Stomach (tissue), 9 donors: ENCODE data around the gene UBE2D1. TPM values are rescaled to one million over a fixed set of nuclear protein-coding genes. Genes with fewer than 3 reads are reported as not detected.

Experiments used
- DNase-seq, 2 donors: peaks; one replicate each; pipeline versions ENCODE4 v3.0.0 to v3.0.0-alpha.2; 2013 to 2019
- H3K27ac ChIP-seq, 5 donors: fragments of 200-600 bp in 4 of 5; sonication (generic) in 4 of 5; one replicate each; pipeline ENCODE4 v1.5.1; 2013 to 2019; ENCODE audit warnings: mild to moderate bottlenecking in 1 of 5, moderate library complexity in 1 of 5
- H3K27me3 ChIP-seq, 3 donors: fragments of 200-600 bp; sonication (generic); one replicate each; pipeline ENCODE4 v1.5.1; 2017 to 2019; ENCODE audit warnings: mixed run types in 1 of 3
- H3K36me3 ChIP-seq, 4 donors: fragments of 200-600 bp; sonication (generic); 1 replicate in 3 of 4; 2 replicates in 1 of 4; pipeline ENCODE4 v1.5.1; 2016 to 2019
- H3K4me1 ChIP-seq, 4 donors: fragments of 200-600 bp; sonication (generic); one replicate each; pipeline ENCODE4 v1.5.1; 2016 to 2019
- H3K4me3 ChIP-seq, 4 donors: fragments of 200-600 bp; sonication (generic) in 3 of 4; one replicate each; pipeline ENCODE4 v1.5.1; 2016 to 2019; ENCODE audit warnings: mild to moderate bottlenecking in 1 of 4
- H3K9me3 ChIP-seq, 4 donors: fragments of 200-600 bp; sonication (generic); one replicate each; pipeline ENCODE4 v1.5.1; 2016 to 2019
- CTCF ChIP-seq, 7 experiments: fragments of 450-650 bp in 4 of 7; fragments of 200-600 bp in 3 of 7; sonication (generic) in 3 of 7; IDR thresholded peaks; one replicate each; pipeline ENCODE4 v1.5.1; 2016 to 2019; ENCODE audit warnings: antibody characterized with exemption in 7 of 7, control low read depth in 2 of 7, mild to moderate bottlenecking in 1 of 7
- EP300 ChIP-seq: sonication (generic); formaldehyde crosslinking; IDR thresholded peaks from one replicate; pipeline ENCODE4 v1.6.1; 2017; ENCODE audit warnings: antibody characterized with exemption
- POLR2A ChIP-seq, 4 donors: fragments of 450-650 bp; IDR thresholded peaks; one replicate each; pipeline ENCODE4 v1.6.1; 2016; ENCODE audit warnings: antibody characterized with exemption in 4 of 4, control low read depth in 2 of 4, mild to moderate bottlenecking in 1 of 4, moderate library complexity in 1 of 4
- POLR2AphosphoS5 ChIP-seq, 3 donors: sonication (generic); formaldehyde crosslinking; IDR thresholded peaks; one replicate each; pipeline ENCODE4 v1.6.1; 2016; ENCODE audit warnings: antibody characterized with exemption in 3 of 3
- WGBS, 5 donors: extraction: QIAGEN DNeasy Blood & Tissue Kit in 3 of 5; methylation state at CpG; one replicate each; pipeline versions ENCODE4 v1.1.5 to v1.1.7; 2013 to 2018; 5-methylcytosine and 5-hydroxymethylcytosine counted together
- intact Hi-C: fragments of 100-400 bp; cut with DNase I; formaldehyde crosslinking; loops from one replicate; pipeline ENCODE4 v1.15.1; 2023; ENCODE audit warnings: low total_unique reads
- polyA plus RNA-seq, 3 donors: library from polyadenylated mRNA; stranded (reverse); fragments of 200-250 nt; gene quantifications; one replicate each; pipeline ENCODE4 v1.2.3, GENCODE V29; 2013
- total RNA-seq, 5 donors: library from RNA; depleted of rRNA; stranded (reverse); fragments of >200 nt; gene quantifications; one replicate each; pipeline versions ENCODE4 v1.1.0 to v1.2.3, GENCODE V29; 2014 to 2016
- donor health status: healthy with polysubstance abuse.
- donor health status: Bipolar disorder and iron deficiency.
- donor health status: healthy.

Gene UBE2D1
- total and polyA plus RNA-seq, 8 donors, result 6.9 to 16.5 (median 8.4) TPM

- Histone ChIP-seq H3K27ac (no peak overlapping the region), H3K4me1 (peaks cover 0 to 16% (median 1%) of the 10 kb centered on the region in 4 donors), H3K27me3 (no peaks in the 10 kb centered on the region), H3K9me3 (no peaks in the 10 kb centered on the region), H3K4me3 (no peak overlapping the region), H3K36me3 (peaks cover 10 to 85% (median 84%) of the 10 kb centered on the region in 4 donors)
- intact Hi-C loops, result no loop called here
- TF ChIP-seq CTCF (IDR thresholded peaks at IDR 0.05) (no peak), POLR2AphosphoS5 (IDR thresholded peaks at IDR 0.05) (no peak), POLR2A (IDR thresholded peaks at IDR 0.05) (no peak), EP300 (no peak)
- no peak for DNase-seq
These were observed 59.7 kb downstream of the UBE2D1 start for GRCh38 chr10:58394471-58394870.

GRCh38 chr10:58396057-58396456 is 61.3 kb downstream of the UBE2D1 start:
- TF ChIP-seq POLR2AphosphoS5 (IDR thresholded peaks at IDR 0.05) (no peak), POLR2A (IDR thresholded peaks at IDR 0.05) (no peak), EP300 (no peak), CTCF (IDR thresholded peaks at IDR 0.05) (no peak)
- H3K36me3 ChIP-seq, result peaks cover 6 to 70% (median 68%) of the 10 kb centered on the region in 4 donors

GRCh38 chr10:58397830-58398229 is 63.0 kb downstream of the UBE2D1 start:
- intact Hi-C loops, result no loop called here
- no peak for DNase-seq
- Histone ChIP-seq H3K27ac (no peak overlapping the region), H3K4me1 (no peaks in the 10 kb centered on the region), H3K27me3 (no peaks in the 10 kb centered on the region), H3K9me3 (no peaks in the 10 kb centered on the region), H3K4me3 (no peak overlapping the region), H3K36me3 (peaks cover 6 to 53% (median 53%) of the 10 kb centered on the region in 4 donors)
- TF ChIP-seq POLR2A (IDR thresholded peaks at IDR 0.05) (no peak), POLR2AphosphoS5 (IDR thresholded peaks at IDR 0.05) (no peak)
- 82 to 100% (median 94%) methylated on average over 3 of the region's 3 CpGs for WGBS, 5 donors

More at GRCh38 chr10:58396057-58396456, 61.3 kb downstream of the UBE2D1 start:
- no peak for DNase-seq
- intact Hi-C loops, result no loop called here
- no peak overlapping the region for H3K27ac ChIP-seq
- no peak overlapping the region for H3K4me3 ChIP-seq
- no peaks in the 10 kb centered on the region for H3K27me3 ChIP-seq
- peaks cover 0 to 7% (median 0%) of the 10 kb centered on the region in 4 donors for H3K4me1 ChIP-seq
- no peaks in the 10 kb centered on the region for H3K9me3 ChIP-seq

GRCh38 chr10:58399410-58399809 is 64.6 kb downstream of the UBE2D1 start:
- no peak for DNase-seq
- Histone ChIP-seq H3K27ac (no peak overlapping the region), H3K9me3 (no peaks in the 10 kb centered on the region), H3K27me3 (no peaks in the 10 kb centered on the region), H3K36me3 (peaks cover 6 to 37% (median 37%) of the 10 kb centered on the region in 4 donors), H3K4me1 (no peaks in the 10 kb centered on the region), H3K4me3 (no peak overlapping the region)
- no peak for TF ChIP-seq CTCF (IDR thresholded peaks at IDR 0.05)
- TF ChIP-seq POLR2AphosphoS5 (IDR thresholded peaks at IDR 0.05), result no peak
- no peak for TF ChIP-seq POLR2A (IDR thresholded peaks at IDR 0.05)
- no peak for TF ChIP-seq EP300
- 80 to 90% (median 88%) methylated on average over 4 of the region's 4 CpGs for WGBS, 5 donors
- intact Hi-C loops, result no loop called here

GRCh38 chr10:58400609-58401008 is 65.8 kb downstream of the UBE2D1 start:
- Histone ChIP-seq H3K9me3 (no peaks in the 10 kb centered on the region), H3K27me3 (no peaks in the 10 kb centered on the region), H3K4me3 (no peak overlapping the region), H3K27ac (no peak overlapping the region), H3K36me3 (peaks cover under 1 to 26% (median 25%) of the 10 kb centered on the region in 4 donors), H3K4me1 (no peaks in the 10 kb centered on the region)
- DNase-seq, result no peak
- no peak for TF ChIP-seq POLR2A (IDR thresholded peaks at IDR 0.05)
- no peak for TF ChIP-seq CTCF (IDR thresholded peaks at IDR 0.05)
- TF ChIP-seq EP300, result no peak
- no peak for TF ChIP-seq POLR2AphosphoS5 (IDR thresholded peaks at IDR 0.05)
- intact Hi-C loops, result no loop called here
- WGBS, 5 donors, result 41 to 60% (median 49%) methylated on average over 1 of the region's 1 CpG
